Measurements from ENCODE around the gene TARBP1.

DNA sequence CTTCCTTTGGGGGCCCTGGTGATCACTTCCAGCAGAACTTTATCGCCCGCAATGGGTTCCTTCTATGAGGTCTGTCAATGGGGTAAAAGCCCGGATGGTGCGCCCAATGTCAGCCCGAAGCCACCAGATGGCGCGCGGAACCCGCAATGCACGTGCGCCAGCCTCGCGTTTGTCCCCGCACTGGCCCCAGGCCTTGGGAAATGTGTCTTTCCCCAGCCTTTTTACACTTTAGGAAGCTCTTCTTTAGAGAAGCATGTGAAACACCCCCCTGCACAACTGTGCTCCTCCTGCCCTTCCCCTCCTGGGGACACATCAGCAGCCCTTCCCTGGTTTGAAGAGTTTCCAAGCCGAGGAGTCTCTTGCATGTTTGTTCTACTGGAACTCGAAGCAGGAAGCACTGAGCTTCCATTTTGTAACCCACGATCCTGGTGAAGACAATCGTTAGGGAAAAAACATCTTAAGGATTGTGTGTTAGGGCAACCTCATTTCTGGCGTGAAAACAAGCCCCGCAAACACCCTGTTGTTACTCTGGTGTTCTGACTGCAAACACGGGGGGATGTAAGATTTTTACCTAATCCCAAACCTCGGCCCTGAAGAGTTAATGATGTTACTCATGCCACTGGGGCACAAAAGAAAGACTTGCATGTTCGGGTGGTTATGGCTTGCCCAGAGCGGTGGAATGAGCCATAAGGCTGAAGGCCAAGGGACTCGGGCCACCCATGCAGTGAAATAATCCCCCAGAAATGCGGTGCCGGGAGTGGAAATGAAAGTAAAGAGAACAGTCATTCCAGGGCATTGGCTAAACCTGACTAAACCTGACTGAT lies 20.4 kb upstream of the TARBP1 start:
- TF ChIP-seq, protein P1, sequence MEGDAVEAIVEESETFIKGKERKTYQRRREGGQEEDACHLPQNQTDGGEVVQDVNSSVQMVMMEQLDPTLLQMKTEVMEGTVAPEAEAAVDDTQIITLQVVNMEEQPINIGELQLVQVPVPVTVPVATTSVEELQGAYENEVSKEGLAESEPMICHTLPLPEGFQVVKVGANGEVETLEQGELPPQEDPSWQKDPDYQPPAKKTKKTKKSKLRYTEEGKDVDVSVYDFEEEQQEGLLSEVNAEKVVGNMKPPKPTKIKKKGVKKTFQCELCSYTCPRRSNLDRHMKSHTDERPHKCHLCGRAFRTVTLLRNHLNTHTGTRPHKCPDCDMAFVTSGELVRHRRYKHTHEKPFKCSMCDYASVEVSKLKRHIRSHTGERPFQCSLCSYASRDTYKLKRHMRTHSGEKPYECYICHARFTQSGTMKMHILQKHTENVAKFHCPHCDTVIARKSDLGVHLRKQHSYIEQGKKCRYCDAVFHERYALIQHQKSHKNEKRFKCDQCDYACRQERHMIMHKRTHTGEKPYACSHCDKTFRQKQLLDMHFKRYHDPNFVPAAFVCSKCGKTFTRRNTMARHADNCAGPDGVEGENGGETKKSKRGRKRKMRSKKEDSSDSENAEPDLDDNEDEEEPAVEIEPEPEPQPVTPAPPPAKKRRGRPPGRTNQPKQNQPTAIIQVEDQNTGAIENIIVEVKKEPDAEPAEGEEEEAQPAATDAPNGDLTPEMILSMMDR (IDR thresholded peaks at IDR 0.05), result peak; percentile 88 to 97 (median 88)
- TF ChIP-seq POLR2A (IDR thresholded peaks at IDR 0.05), result no peak

Measured in testis (tissue), 2 donors.